PC-3 (cell line): Measurements from ENCODE around the gene CHI3L2. TPM values are rescaled to one million over a fixed set of nuclear protein-coding genes. Genes with fewer than 3 reads are reported as not detected.

ENCODE experiments used
- ATAC-seq: fragments of 200-7000 bp; cut with Tn5 transposase; 2 replicates; pipeline ENCODE4 v1.9.1; 2020; ENCODE audit warnings: mild to moderate bottlenecking, moderate library complexity
- BruUV-seq: library from RNA; stranded (reverse); fragments of 400-500 nt; replicated peaks from 2 replicates; lab custom pipeline; 2021; lab: Mats Ljungman, UMichigan
- CTCF ChIA-PET: fragments of 300-600 bp; sonication (Branson Sonifier 250); formaldehyde crosslinking; loops from one replicate; lab custom pipeline; 2022; ENCODE audit warnings: antibody characterized with exemption; lab: Charles Lee
- POLR2A ChIA-PET: fragments of 300-600 bp; sonication (Branson Sonifier 250); formaldehyde crosslinking; loops from one replicate; lab custom pipeline; 2022; ENCODE audit warnings: antibody characterized with exemption; ENCODE audit not compliant: unreplicated experiment; lab: Charles Lee
- DNase-seq: peaks from one replicate; pipeline ENCODE4 v3.0.0-alpha.2; 2015
- H2AFZ ChIP-seq: fragments of 300-600 bp; sonication (generic); 2 replicates; pipeline ENCODE4 v1.6.0; 2016; ENCODE audit warnings: antibody characterized with exemption, low read length
- H3F3A ChIP-seq: fragments of 300-600 bp; sonication (generic); one replicate; pipeline ENCODE4 v1.6.0; 2017; ENCODE audit warnings: antibody characterized with exemption, low read length, control low read depth, mild to moderate bottlenecking; ENCODE audit not compliant: unreplicated experiment
- H3K27ac ChIP-seq: fragments of 300-600 bp; sonication (generic); 2 replicates; pipeline ENCODE4 v1.5.1; 2016; ENCODE audit warnings: mild to moderate bottlenecking, low read length
- H3K27me3 ChIP-seq: fragments of 300-600 bp; sonication (generic); 2 replicates; pipeline ENCODE4 v1.6.1; 2016; ENCODE audit warnings: low read length, mixed read lengths
- H3K36me3 ChIP-seq: fragments of 300-600 bp; sonication (generic); 2 replicates; pipeline ENCODE4 v1.6.1; 2016; ENCODE audit warnings: low read depth, mixed run types, low read length, mixed read lengths
- H3K4me1 ChIP-seq: fragments of 300-600 bp; sonication (generic); 2 replicates; pipeline ENCODE4 v1.5.1; 2016; ENCODE audit warnings: low read length; ENCODE audit not compliant: insufficient read depth
- H3K4me2 ChIP-seq: fragments of 300-600 bp; sonication (generic); 2 replicates; pipeline ENCODE4 v1.6.0; 2016; ENCODE audit warnings: low read length
- H3K4me3 ChIP-seq: fragments of 300-600 bp; sonication (generic); 2 replicates; pipeline ENCODE4 v1.5.1; 2016; ENCODE audit warnings: mild to moderate bottlenecking, low read length, mixed read lengths
- H3K79me2 ChIP-seq: fragments of 300-600 bp; sonication (generic); 2 replicates; pipeline ENCODE4 v1.6.1; 2017; ENCODE audit warnings: low read length, mixed read lengths
- H3K9ac ChIP-seq: fragments of 300-600 bp; sonication (generic); 2 replicates; pipeline ENCODE4 v1.6.0; 2016; ENCODE audit warnings: mild to moderate bottlenecking, low read length
- H3K9me2 ChIP-seq: fragments of 300-600 bp; sonication (generic); replicated peaks from 2 replicates; pipeline ENCODE4 v1.6.1; 2016; ENCODE audit warnings: mixed run types, low read length, mixed read lengths
- H3K9me3 ChIP-seq: fragments of 300-600 bp; sonication (generic); 2 replicates; pipeline ENCODE4 v1.6.1; 2016; ENCODE audit warnings: low read length, mixed read lengths
- H4K20me1 ChIP-seq: fragments of 300-600 bp; sonication (generic); 2 replicates; pipeline ENCODE4 v1.6.1; 2016; ENCODE audit warnings: low read length, mixed read lengths
- CTCF ChIP-seq: fragments of 300-600 bp; sonication (generic); conservative IDR thresholded peaks from 2 replicates; pipeline ENCODE4 v1.5.1; 2017; ENCODE audit warnings: antibody characterized with exemption, low read depth, mild to moderate bottlenecking, low read length
- EZH2 ChIP-seq: fragments of 300-600 bp; sonication (generic); IDR thresholded peaks from one replicate; pipeline ENCODE4 v1.6.1; 2017; ENCODE audit warnings: antibody characterized with exemption, mild to moderate bottlenecking, low read length; ENCODE audit not compliant: unreplicated experiment
- EZH2phosphoT487 ChIP-seq: fragments of 300-600 bp; sonication (generic); IDR thresholded peaks from 2 replicates; pipeline ENCODE4 v1.6.1; 2018; ENCODE audit warnings: mild to moderate bottlenecking, antibody characterized with exemption, low read length, borderline replicate concordance
- intact Hi-C: fragments of 100-400 bp; cut with micrococcal nuclease; formaldehyde crosslinking; loops from 2 replicates; pipeline ENCODE4 v1.9.0; 2023
- total RNA-seq: library from RNA; depleted of rRNA; stranded (reverse); fragments of >200 nt; gene quantifications from 2 replicates; pipeline ENCODE4 v1.2.3, GENCODE V29; 2014

The CHI3L2 gene
- total RNA-seq, 1 experiment from 2014 or later: 0.55 TPM

- Histone ChIP-seq H3F3A (no peaks in the 10 kb centered on the region), H3K9me3 (no peaks in the 10 kb centered on the region), H3K9ac (no peak overlapping the region), H3K27ac (no peak overlapping the region), H2AFZ (no peak overlapping the region), H3K79me2 (no peaks in the 10 kb centered on the region), H3K27me3 (no peaks in the 10 kb centered on the region), H3K4me3 (no peak overlapping the region), H3K36me3 (no peaks in the 10 kb centered on the region), H3K9me2 (no peaks in the 10 kb centered on the region), H3K4me1 (0 out of 2 replicates have a peak, but pooled peaks cover 6% of the 10 kb centered on the region), H4K20me1 (no peaks in the 10 kb centered on the region), H3K4me2 (no peak overlapping the region)
- TF ChIP-seq EZH2 (no peak), EZH2phosphoT487 (no peak), CTCF (no peak)
- intact Hi-C loops: no loop called here
- ATAC-seq (no peak), DNase-seq (no peak)
- no TSS peak for BruUV-seq
- ChIA-PET CTCF (no interaction called here), POLR2A (no interaction called here)
Observed at GRCh38 chr1:111212634-111213335, 14.7 kb upstream of the CHI3L2 start.

- H3K27ac ChIP-seq: no peak overlapping the region
- no peaks in the 10 kb centered on the region for H3K79me2 ChIP-seq
- TF ChIP-seq CTCF: no peak
- TF ChIP-seq EZH2: no peak
- TF ChIP-seq EZH2phosphoT487: no peak
- no peak for DNase-seq
- H3K9me2 ChIP-seq: no peaks in the 10 kb centered on the region
- 0 out of 2 replicates have a peak, but pooled peaks cover 5% of the 10 kb centered on the region for H3K4me1 ChIP-seq
- no peak overlapping the region for H3K4me3 ChIP-seq
- no TSS peak for BruUV-seq
- no peaks in the 10 kb centered on the region for H3K9me3 ChIP-seq
- H3K27me3 ChIP-seq: no peaks in the 10 kb centered on the region
- no peaks in the 10 kb centered on the region for H4K20me1 ChIP-seq
- H3F3A ChIP-seq: no peaks in the 10 kb centered on the region
- no peak overlapping the region for H3K9ac ChIP-seq
- ATAC-seq: no peak
- no peaks in the 10 kb centered on the region for H3K36me3 ChIP-seq
- ChIA-PET CTCF (no interaction called here), POLR2A (no interaction called here)
- H2AFZ ChIP-seq: no peak overlapping the region
- intact Hi-C loops: no loop called here
- no peak overlapping the region for H3K4me2 ChIP-seq
Observed at GRCh38 chr1:111213412-111213811, 14.1 kb upstream of the CHI3L2 start.

- Histone ChIP-seq H3K27ac (no peak overlapping the region), H3K4me1 (no peaks in the 10 kb centered on the region), H3K9me3 (no peaks in the 10 kb centered on the region), H3K4me3 (no peak overlapping the region), H3F3A (no peaks in the 10 kb centered on the region), H2AFZ (no peak overlapping the region), H3K36me3 (no peaks in the 10 kb centered on the region), H3K79me2 (no peaks in the 10 kb centered on the region), H3K9ac (no peak overlapping the region), H3K9me2 (no peaks in the 10 kb centered on the region), H3K4me2 (no peak overlapping the region), H4K20me1 (no peaks in the 10 kb centered on the region), H3K27me3 (no peaks in the 10 kb centered on the region)
- TF ChIP-seq EZH2 (no peak), CTCF (no peak), EZH2phosphoT487 (no peak)
- no TSS peak for BruUV-seq
- ChIA-PET POLR2A (no interaction called here), CTCF (no interaction called here)
- DNase-seq: no peak
- intact Hi-C loops: no loop called here
- ATAC-seq: no peak
Observed at GRCh38 chr1:111214074-111214801, 13.3 kb upstream of the CHI3L2 start.
